Mesenteric fat pad (tissue), 1 donor: ENCODE data around the gene PLEKHF1. TPM values are rescaled to one million over a fixed set of nuclear protein-coding genes. Genes with fewer than 3 reads are reported as not detected.
"Not testable (repeated sequence)": the region's sequence is repeated elsewhere in the genome, so short reads cannot be mapped to it uniquely, and the experiment has no call there.

Experiments
- DNase-seq: peaks from one replicate; pipeline ENCODE4 v3.0.0-alpha.2; 2020; ENCODE audit warnings: low spot score
- total RNA-seq: library from RNA; stranded (reverse); fragmentation: NEBNext Ultra II Directional; extraction: Animal tissue kit (Norgen Biotek cat#: 25700); gene quantifications from one replicate; pipeline ENCODE4 v1.2.1, GENCODE V29; 2021
- donor health status: DM: yes; HTN: yes; CAD: no.

Gene PLEKHF1
- total RNA-seq, 1 donor from 2014 or later: 9.1 TPM

- DNase-seq: no peak
These were observed 32.4 kb downstream of the PLEKHF1 start for GRCh38 chr19:29697523-29698261.

GRCh38 chr19:29699861-29700260 lies 34.6 kb downstream of the PLEKHF1 start:
- DNase-seq: no peak

GRCh38 chr19:29700498-29700897 lies 35.2 kb downstream of the PLEKHF1 start:
- no peak for DNase-seq

GRCh38 chr19:29702161-29702962 lies 37.1 kb downstream of the PLEKHF1 start:
- DNase-seq: no peak

GRCh38 chr19:29702963-29703320 lies 37.7 kb downstream of the PLEKHF1 start:
- no peak for DNase-seq

- DNase-seq: no peak
These were observed 39.6 kb downstream of the PLEKHF1 start for GRCh38 chr19:29704562-29705558.

- DNase-seq: no peak
These were observed 40.4 kb downstream of the PLEKHF1 start for GRCh38 chr19:29705706-29706105.

- no peak for DNase-seq
These were observed 41.4 kb downstream of the PLEKHF1 start for GRCh38 chr19:29706635-29707034.

GRCh38 chr19:29708554-29709439 lies 43.5 kb downstream of the PLEKHF1 start:
- no peak for DNase-seq

GRCh38 chr19:29709440-29709798 lies 44.2 kb downstream of the PLEKHF1 start:
- DNase-seq: not testable (repeated sequence)

- no peak for DNase-seq
These were observed 46.4 kb downstream of the PLEKHF1 start for GRCh38 chr19:29711584-29712132.

- DNase-seq: no peak
These were observed 47.7 kb downstream of the PLEKHF1 start for GRCh38 chr19:29712744-29713516.

GRCh38 chr19:29714371-29714952 lies 49.2 kb downstream of the PLEKHF1 start:
- no peak for DNase-seq

GRCh38 chr19:29714953-29715700 lies 49.9 kb downstream of the PLEKHF1 start, which contains the start of gene C19orf12:
C19orf12 (minus strand) TSS chr19:29715261; CDS start chr19:29708413, 6,848 bp downstream.
- no peak for DNase-seq

GRCh38 chr19:29715701-29716581 lies 50.7 kb downstream of the PLEKHF1 start:
- DNase-seq: no peak

GRCh38 chr19:29717051-29717450 lies 51.8 kb downstream of the PLEKHF1 start:
- DNase-seq: no peak

GRCh38 chr19:29724102-29724641 lies 58.9 kb downstream of the PLEKHF1 start:
- DNase-seq: no peak
